Measurements from ENCODE around the gene NAT16.
A peak's percentile ranks its signal among the peaks of the same experiment; 100 is the strongest.

Gene NAT16

GRCh38 chr7:101180130-101180755, at the start of gene NAT16:
TSS of gene NAT16 (minus strand) at chr7:101180293. CDS start at chr7:101174807, 5,486 bp downstream.
- DNase-seq = no peak

- no peak for DNase-seq
These were observed 46.6 kb upstream of the NAT16 start for GRCh38 chr7:101226721-101227120.

GRCh38 chr7:101225650-101226049, 45.6 kb upstream of the NAT16 start:
- DNase-seq = no peak

- DNase-seq = no peak
These were observed 43.4 kb upstream of the NAT16 start for GRCh38 chr7:101223528-101223927.

GRCh38 chr7:101222275-101222830, 42.3 kb upstream of the NAT16 start:
- DNase-seq = no peak

- no peak for DNase-seq
These were observed 40.2 kb upstream of the NAT16 start for GRCh38 chr7:101220295-101220694.

- no peak for DNase-seq
These were observed 38.4 kb upstream of the NAT16 start for GRCh38 chr7:101218236-101219125.

- peak; percentile 98 for DNase-seq
These were observed 37.5 kb upstream of the NAT16 start, which contains the start of the genes PLOD3 and ZNHIT1 for GRCh38 chr7:101217388-101218235. TSS of gene PLOD3 (minus strand) at chr7:101217581. CDS start at chr7:101217274, 307 bp downstream. TSS of gene ZNHIT1 (plus strand) at chr7:101218165. CDS start at chr7:101218196, 31 bp downstream.

- no peak for DNase-seq
These were observed 36.8 kb upstream of the NAT16 start for GRCh38 chr7:101216860-101217387.

- no peak for DNase-seq
These were observed 36.1 kb upstream of the NAT16 start for GRCh38 chr7:101216001-101216859.

- no peak for DNase-seq
These were observed 31.9 kb upstream of the NAT16 start for GRCh38 chr7:101212014-101212413.

GRCh38 chr7:101211501-101211900, 31.4 kb upstream of the NAT16 start:
- no peak for DNase-seq

GRCh38 chr7:101210143-101210542, 30.1 kb upstream of the NAT16 start:
- DNase-seq = no peak

GRCh38 chr7:101208794-101209193, 28.7 kb upstream of the NAT16 start:
- DNase-seq = no peak

- no peak for DNase-seq
These were observed 27.4 kb upstream of the NAT16 start for GRCh38 chr7:101207459-101207858.

- DNase-seq = no peak
These were observed 26.6 kb upstream of the NAT16 start for GRCh38 chr7:101206665-101207042.

GRCh38 chr7:101205901-101206664, 26.0 kb upstream of the NAT16 start:
- DNase-seq = no peak

GRCh38 chr7:101203740-101204738, 23.9 kb upstream of the NAT16 start:
- peak; percentile 24 for DNase-seq

- no peak for DNase-seq
These were observed 22.5 kb upstream of the NAT16 start for GRCh38 chr7:101202603-101202918.
